Fibroblast of the aortic adventitia (primary cell): ENCODE results near the gene BRAF. TPM values are rescaled to one million over a fixed set of nuclear protein-coding genes. Genes with fewer than 3 reads are reported as not detected.
"Not testable (repeated sequence)": the region's sequence is repeated elsewhere in the genome, so short reads cannot be mapped to it uniquely, and the experiment has no call there.

ENCODE experiments used
- DNase-seq: peaks from one replicate; pipeline ENCODE4 v3.0.0-alpha.2; 2010; ENCODE audit warnings: low read depth
- H3K4me3 ChIP-seq: 2 replicates; pipeline ENCODE4 v1.5.1; 2011; ENCODE audit warnings: low read depth, mild to moderate bottlenecking, control low read depth, low read length, moderate library complexity
- total RNA-seq: library from RNA; depleted of rRNA; stranded (reverse); fragments of >200 nt; gene quantifications from 2 replicates; pipeline ENCODE4 v1.2.3, GENCODE V29; 2012; ENCODE audit warnings: low replicate concordance
- TF ChIP-seq, protein P1 (sequence below): IDR thresholded peaks from 2 replicates; pipeline ENCODE4 v1.5.1; 2011; ENCODE audit warnings: mild to moderate bottlenecking, low read length, control low read depth, inconsistent platforms; ENCODE audit not compliant: insufficient read depth

Gene BRAF
- total RNA-seq, 1 donor, result 29.9 TPM

DNA sequence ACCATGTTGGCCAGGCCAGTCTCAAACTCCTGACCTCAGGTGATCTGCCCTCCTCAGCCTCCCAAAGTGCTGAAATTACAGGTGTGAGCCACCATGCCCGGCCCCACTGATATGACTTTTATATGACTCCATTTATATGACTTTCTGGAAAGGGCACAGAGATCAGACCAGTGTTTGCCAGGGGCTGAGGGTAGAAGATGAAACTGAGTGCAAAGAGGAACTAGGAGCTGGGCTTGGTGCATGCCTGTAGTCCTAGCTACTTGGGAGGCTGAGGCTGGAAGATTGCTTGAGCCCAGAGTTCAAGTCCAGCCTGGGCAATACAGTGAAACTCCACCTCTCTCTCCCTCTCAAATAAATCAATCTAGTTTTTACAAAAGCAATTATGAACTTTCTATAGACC lies 7.5 kb downstream of the BRAF start:
- TF ChIP-seq, protein P1, sequence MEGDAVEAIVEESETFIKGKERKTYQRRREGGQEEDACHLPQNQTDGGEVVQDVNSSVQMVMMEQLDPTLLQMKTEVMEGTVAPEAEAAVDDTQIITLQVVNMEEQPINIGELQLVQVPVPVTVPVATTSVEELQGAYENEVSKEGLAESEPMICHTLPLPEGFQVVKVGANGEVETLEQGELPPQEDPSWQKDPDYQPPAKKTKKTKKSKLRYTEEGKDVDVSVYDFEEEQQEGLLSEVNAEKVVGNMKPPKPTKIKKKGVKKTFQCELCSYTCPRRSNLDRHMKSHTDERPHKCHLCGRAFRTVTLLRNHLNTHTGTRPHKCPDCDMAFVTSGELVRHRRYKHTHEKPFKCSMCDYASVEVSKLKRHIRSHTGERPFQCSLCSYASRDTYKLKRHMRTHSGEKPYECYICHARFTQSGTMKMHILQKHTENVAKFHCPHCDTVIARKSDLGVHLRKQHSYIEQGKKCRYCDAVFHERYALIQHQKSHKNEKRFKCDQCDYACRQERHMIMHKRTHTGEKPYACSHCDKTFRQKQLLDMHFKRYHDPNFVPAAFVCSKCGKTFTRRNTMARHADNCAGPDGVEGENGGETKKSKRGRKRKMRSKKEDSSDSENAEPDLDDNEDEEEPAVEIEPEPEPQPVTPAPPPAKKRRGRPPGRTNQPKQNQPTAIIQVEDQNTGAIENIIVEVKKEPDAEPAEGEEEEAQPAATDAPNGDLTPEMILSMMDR, result no peak
- no peak overlapping the region for H3K4me3 ChIP-seq
- no peak for DNase-seq

DNA sequence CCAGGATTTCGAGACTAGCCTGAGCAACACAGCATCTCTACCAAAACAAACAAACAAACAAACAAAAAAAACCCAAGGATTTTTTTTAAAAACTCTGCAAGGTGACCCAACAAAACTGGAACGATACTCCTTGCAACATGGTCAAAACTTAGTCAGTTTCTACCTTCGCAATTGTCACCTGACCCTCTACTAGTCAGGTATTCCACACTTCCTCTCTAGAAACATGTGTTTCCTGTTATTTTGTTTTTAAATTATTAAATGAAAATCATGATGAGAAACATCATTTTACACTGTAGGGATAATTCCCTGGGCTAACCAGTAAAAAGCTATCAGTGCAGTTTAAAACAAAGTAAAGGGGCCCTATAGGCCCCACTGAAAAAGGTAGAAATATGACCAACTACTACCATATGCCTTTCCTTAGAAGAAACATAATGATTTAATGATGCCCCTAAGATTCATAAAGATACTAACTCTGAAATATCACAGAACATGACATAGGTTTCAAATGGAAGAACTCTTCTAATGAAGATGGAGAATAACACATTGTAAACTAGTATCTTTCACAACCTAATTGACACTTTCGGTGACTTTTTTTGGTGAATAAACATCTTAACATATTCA lies 8.7 kb downstream of the BRAF start:
- DNase-seq, result no peak
- TF ChIP-seq, protein P1, result no peak
- H3K4me3 ChIP-seq, result no peak overlapping the region

DNA sequence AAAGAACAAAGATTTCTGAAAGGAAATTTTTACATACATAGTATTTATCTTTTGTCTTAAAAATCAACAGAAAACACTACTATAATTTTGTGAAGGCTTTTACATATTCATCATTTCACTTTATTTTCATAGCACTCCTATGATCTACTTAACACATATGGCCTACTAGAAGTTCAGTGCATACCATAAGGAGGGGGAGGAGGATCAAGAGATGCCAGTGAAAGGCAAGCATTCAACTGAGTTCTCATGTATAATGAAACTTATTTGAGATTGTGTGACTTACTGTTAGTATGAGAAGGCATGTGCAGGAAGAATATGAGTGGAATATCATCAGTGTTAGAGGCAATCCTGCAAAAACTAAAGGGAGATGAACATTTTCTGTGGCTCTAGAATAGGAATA lies 10.6 kb downstream of the BRAF start:
- DNase-seq, result no peak
- TF ChIP-seq, protein P1, result no peak
- H3K4me3 ChIP-seq, result no peak overlapping the region

DNA sequence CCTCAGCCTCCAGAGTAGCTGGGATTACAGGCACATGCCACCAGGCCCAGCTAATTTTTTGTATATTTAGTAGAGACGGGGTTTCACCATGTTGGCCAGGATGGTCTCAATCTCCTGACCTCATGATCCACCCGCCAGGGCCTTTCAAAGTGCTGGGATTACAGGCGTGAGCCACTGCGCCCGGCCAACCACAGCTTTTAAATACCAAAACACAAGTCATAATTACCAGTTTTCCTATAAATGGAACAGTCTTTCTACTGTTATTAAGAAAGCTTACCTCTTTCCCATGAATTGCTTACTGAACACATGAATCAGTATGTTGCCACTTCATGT lies 11.2 kb downstream of the BRAF start:
- H3K4me3 ChIP-seq, DNase-seq: not testable (repeated sequence)

DNA sequence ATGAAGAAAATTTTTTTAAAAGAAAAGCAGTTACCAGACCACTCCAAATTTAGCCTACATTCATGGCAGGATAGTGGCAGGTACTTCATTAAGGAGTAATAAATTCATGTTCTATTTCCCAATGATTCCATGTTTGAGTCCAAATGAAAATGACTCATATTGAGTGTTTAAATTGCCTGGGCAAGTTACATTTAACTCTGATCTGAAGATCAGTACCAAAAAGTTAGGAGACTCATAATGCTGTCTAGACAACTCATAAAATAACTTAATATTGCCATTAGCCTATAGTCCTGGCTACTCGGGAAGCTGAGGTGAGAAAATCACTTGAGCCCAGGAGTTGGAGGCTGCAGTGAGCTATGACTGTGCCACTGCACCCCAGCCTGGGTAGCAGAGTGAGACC lies 13.0 kb downstream of the BRAF start:
- DNase-seq, result no peak
- H3K4me3 ChIP-seq, result no peak overlapping the region
- TF ChIP-seq, protein P1, result no peak

DNA sequence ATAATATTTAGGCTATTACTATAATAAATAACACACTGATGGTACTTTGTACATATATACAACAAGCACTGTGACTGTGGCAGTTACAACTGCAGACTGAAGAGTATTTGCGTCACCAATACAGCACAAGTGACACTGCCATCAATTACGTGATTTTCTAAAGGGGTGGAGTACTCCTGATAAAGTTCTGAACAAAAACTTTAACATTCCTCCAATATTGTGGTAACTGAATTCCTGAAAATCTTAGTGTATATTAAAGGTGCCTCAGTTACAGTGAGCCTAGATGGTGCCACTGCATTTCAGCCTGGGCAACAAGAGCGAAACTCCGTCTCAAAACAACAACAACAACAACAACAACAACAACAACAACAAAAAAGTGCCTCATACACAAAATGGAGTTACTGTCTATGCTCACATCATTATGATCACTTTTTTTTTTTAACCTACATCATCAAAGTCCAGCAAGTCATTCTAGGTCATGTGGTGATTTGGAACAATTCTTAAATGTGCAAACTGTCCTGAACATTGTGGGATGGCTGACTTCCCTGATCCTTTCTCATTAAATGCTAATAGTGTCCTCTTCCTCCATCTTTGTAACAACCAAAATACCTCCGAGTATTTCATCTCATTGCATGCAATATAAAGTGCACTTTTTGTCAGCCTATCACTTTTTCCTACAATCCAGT lies 15.1 kb downstream of the BRAF start:
- TF ChIP-seq, protein P1, result no peak
- H3K4me3 ChIP-seq, result no peak overlapping the region
- DNase-seq, result no peak

DNA sequence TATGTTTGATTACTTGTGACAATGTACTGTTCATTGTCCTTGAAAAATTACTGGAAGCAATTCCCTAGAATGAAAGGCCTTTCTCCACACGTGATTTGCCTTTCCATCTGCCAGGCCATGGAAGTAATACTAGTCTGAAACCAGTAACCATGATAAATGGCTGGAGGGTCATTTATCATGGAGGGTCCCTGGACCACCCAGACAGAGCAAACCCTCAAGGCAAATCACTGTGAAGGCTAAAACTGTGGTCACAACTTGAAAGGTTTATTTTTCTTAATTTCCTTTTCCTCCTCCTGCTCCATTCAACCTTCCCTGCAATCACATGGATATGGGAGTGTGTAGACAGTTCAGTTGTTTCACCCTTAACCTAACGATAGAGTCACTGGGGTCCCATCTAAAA lies 16.4 kb downstream of the BRAF start:
- DNase-seq, result no peak
- H3K4me3 ChIP-seq, result no peak overlapping the region
- TF ChIP-seq, protein P1, result no peak
